Mammary epithelial cell (primary cell): ENCODE measurements around the gene CRYBA1.

ENCODE experiments used
- CTCF ChIP-seq, 2 donors: IDR thresholded peaks in 1 of 2; conservative IDR thresholded peaks in 1 of 2; 2 replicates each; pipeline ENCODE4 v1.5.1; 2011 to 2012; ENCODE audit warnings: inconsistent platforms in 2 of 2, low read length in 2 of 2, mild to moderate bottlenecking in 2 of 2, control low read depth in 1 of 2, low read depth in 1 of 2; ENCODE audit not compliant: insufficient read depth in 1 of 2; ENCODE audit errors: extremely low read depth in 1 of 2
- EZH2 ChIP-seq: IDR thresholded peaks from 2 replicates; pipeline ENCODE4 v1.6.1; 2012; ENCODE audit warnings: low read length, inconsistent platforms, borderline replicate concordance

GRCh38 chr17:29240968-29241963 lies 5.4 kb upstream of the CRYBA1 start:
- TF ChIP-seq EZH2 (no peak), CTCF (conservative IDR thresholded peaks at IDR 0.05 in 1 of 2, IDR thresholded peaks at IDR 0.05 in 1 of 2; ENCODE audit: extremely low read depth in 1 of 2, insufficient read depth in 1 of 2, low read depth in 1 of 2, low read length in 2 of 2) (peak; percentile 2 to 15)
